Heart left ventricle (tissue), 13 donors: Measurements from ENCODE around the gene PRR30.

ENCODE experiments used
- CTCF ChIP-seq, 12 donors: fragments of 200-600 bp; sonication (generic) in 4 of 12; IDR thresholded peaks; one replicate each; pipeline versions ENCODE4 v1.5.0 to v1.8.0; 2018 to 2022; ENCODE audit warnings: antibody characterized with exemption in 12 of 12, mild to moderate bottlenecking in 5 of 12
- POLR2A ChIP-seq, 2 donors: fragments of 450-650 bp; IDR thresholded peaks; one replicate each; pipeline ENCODE4 v1.6.1; 2017; ENCODE audit warnings: antibody characterized with exemption in 2 of 2, mild to moderate bottlenecking in 2 of 2, moderate library complexity in 2 of 2
- donor health status: ischemic (EF 13 %, LVEDD 7.1; RV severe dilation, severe dysfunction).
- donor health status: DM: no; HTN: yes; CAD: no.
- donor health status: DM: no; HTN: no; CAD: no.
- donor health status: ischemic (EF 25% LVEDD 6.9; RV normal size, moderate dysfunction).
- donor health status: ischemic (EF 25% LVEDD 5.7; RV mildly dilated, moderate dysfunction).
- donor health status: ischemic (EF 35%, LVEDD 5.7; RV mildly dilated, moderate dysfunction).
- donor health status: nonischemic (EF 11% LVEDD 7.7; RV severe dilation, severe dysfunction).
- donor health status: DM: yes; HTN: yes; CAD: no.
- donor health status: PGD.
- donor health status: ischemic (EF 29% LVEDD 5.4; RV normal size, mild dysfunction).
- donor health status: nonischemic (EF 23%, LVEDD 6.1; RV moderate dilation, normal function).

- TF ChIP-seq POLR2A (IDR thresholded peaks at IDR 0.05) (no peak), CTCF (IDR thresholded peaks at IDR 0.05) (no peak)
Observed at GRCh38 chr2:27137322-27137935, 1.8 kb downstream of the PRR30 start.
